Caco-2 (cell line): Measurements from ENCODE around the gene PPP2R5D. TPM values are rescaled to one million over a fixed set of nuclear protein-coding genes. Genes with fewer than 3 reads are reported as not detected.
"Not testable (repeated sequence)": the region's sequence is repeated elsewhere in the genome, so short reads cannot be mapped to it uniquely, and the experiment has no call there.

Experiments used
- BruUV-seq: library from RNA; stranded (reverse); fragments of 400-500 nt; replicated peaks from 2 replicates; lab custom pipeline; 2021; lab: Mats Ljungman, UMichigan
- CTCF ChIA-PET: fragments of 300-600 bp; sonication (Branson Sonifier 250); formaldehyde crosslinking; loops from one replicate; lab custom pipeline; 2022; ENCODE audit warnings: antibody characterized with exemption; lab: Charles Lee
- POLR2A ChIA-PET: fragments of 300-600 bp; sonication (Branson Sonifier 250); formaldehyde crosslinking; loops from one replicate; lab custom pipeline; 2022; ENCODE audit warnings: antibody characterized with exemption; lab: Charles Lee
- DNase-seq, 2 experiments: peaks; one replicate each; pipeline versions ENCODE4 v3.0.0 to v3.0.0-alpha.2; 2020 to 2022
- H3K27me3 ChIP-seq: replicated peaks from 2 replicates; pipeline ENCODE4 v1.6.0; 2011; ENCODE audit warnings: low read length; ENCODE audit not compliant: control insufficient read depth, insufficient read depth
- H3K36me3 ChIP-seq: 2 replicates; pipeline ENCODE4 v1.5.1; 2011; ENCODE audit warnings: low read length; ENCODE audit not compliant: control insufficient read depth, insufficient read depth
- H3K4me1 ChIP-seq: fragments of 250-450 bp; sonication (Bioruptor Pico); 2 replicates; pipeline ENCODE4 v1.5.1; 2020; ENCODE audit warnings: mild to moderate bottlenecking
- H3K4me3 ChIP-seq: 2 replicates; pipeline ENCODE4 v1.5.1; 2011; ENCODE audit warnings: low read depth, mild to moderate bottlenecking, control low read depth, low read length
- H3K9me3 ChIP-seq: fragments of 250-450 bp; sonication (Bioruptor Pico); 2 replicates; pipeline ENCODE4 v1.5.1; 2020; ENCODE audit warnings: mild to moderate bottlenecking, moderate library complexity
- H3K27ac Mint-ChIP-seq: one replicate; pipeline ENCODE4 v1.8.0; 2022; ENCODE audit warnings: mixed read lengths; ENCODE audit not compliant: unreplicated experiment
- H3K27me3 Mint-ChIP-seq: one replicate; pipeline ENCODE4 v1.8.0; 2022; ENCODE audit warnings: mixed read lengths; ENCODE audit not compliant: insufficient read depth, unreplicated experiment
- H3K36me3 Mint-ChIP-seq: one replicate; pipeline ENCODE4 v1.8.0; 2022; ENCODE audit warnings: mild to moderate bottlenecking, mixed read lengths; ENCODE audit not compliant: insufficient read depth, unreplicated experiment
- H3K4me1 Mint-ChIP-seq: one replicate; pipeline ENCODE4 v1.8.0; 2022; ENCODE audit warnings: low read depth, mixed read lengths; ENCODE audit not compliant: unreplicated experiment
- H3K4me3 Mint-ChIP-seq: one replicate; pipeline ENCODE4 v1.8.0; 2022; ENCODE audit warnings: mild to moderate bottlenecking, moderate library complexity, mixed read lengths; ENCODE audit not compliant: unreplicated experiment
- H3K9me3 Mint-ChIP-seq: one replicate; pipeline ENCODE4 v1.8.0; 2022; ENCODE audit warnings: mixed read lengths; ENCODE audit not compliant: unreplicated experiment
- intact Hi-C: fragments of 100-400 bp; cut with micrococcal nuclease; formaldehyde crosslinking; loops from one replicate; pipeline ENCODE4 v1.10.0; 2022; ENCODE audit not compliant: unreplicated experiment
- total RNA-seq: library from RNA; stranded (reverse); gene quantifications from 2 replicates; pipeline ENCODE4 v1.2.3, GENCODE V29; 2022
- TF ChIP-seq, protein P1 (sequence below), 2 experiments: fragments of 200-600 bp in 1 of 2; IDR thresholded peaks; 1 replicate in 1 of 2; 2 replicates in 1 of 2; pipeline versions ENCODE4 v1.5.1 to v1.8.0; 2011 to 2022; ENCODE audit warnings: antibody characterized with exemption in 1 of 2, control low read depth in 1 of 2, inconsistent platforms in 1 of 2, low read depth in 1 of 2, low read length in 1 of 2, mild to moderate bottlenecking in 1 of 2, moderate library complexity in 1 of 2; ENCODE audit not compliant: insufficient read depth in 1 of 2, severe bottlenecking in 1 of 2, unreplicated experiment in 1 of 2

Gene PPP2R5D
- total RNA-seq, 1 experiment from 2014 or later, result 45.0 TPM

DNA sequence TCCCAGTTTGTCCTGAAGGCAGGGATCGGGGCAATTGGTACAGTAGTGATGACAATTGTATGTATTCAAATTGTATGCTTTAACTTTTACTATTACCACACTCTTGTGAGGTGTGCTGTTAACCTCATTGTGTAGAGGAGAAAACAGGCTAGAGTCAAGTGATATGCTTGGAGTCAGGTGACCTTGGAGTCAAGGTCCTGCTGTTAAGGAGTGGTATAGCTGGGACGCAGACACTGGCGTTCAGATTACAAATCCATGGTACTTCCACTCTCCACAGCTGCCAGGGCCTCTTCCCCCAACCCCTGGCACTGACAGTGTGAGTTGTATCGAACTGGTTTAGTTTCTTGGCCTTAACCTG, 44.6 kb upstream of the PPP2R5D start:
- H3K4me3 Mint-ChIP-seq, result no peak overlapping the region
- DNase-seq, result no peak
- no TSS peak for BruUV-seq
- no peaks in the 10 kb centered on the region for H3K4me1 Mint-ChIP-seq
- H3K36me3 ChIP-seq, result 0 out of 2 replicates have a peak, but pooled peaks cover 2% of the 10 kb centered on the region
- H3K27me3 ChIP-seq, result no peaks in the 10 kb centered on the region
- no peaks in the 10 kb centered on the region for H3K9me3 ChIP-seq
- no peaks in the 10 kb centered on the region for H3K4me1 ChIP-seq
- intact Hi-C loops, result no loop called here
- ChIA-PET CTCF (no interaction called here), POLR2A (interaction anchor here (0.6 kb wide), 1 partner anchor 10 kb away, joined by 6 read pairs; the partner anchor contains the start of gene CNPY3)
- TF ChIP-seq, protein P1, sequence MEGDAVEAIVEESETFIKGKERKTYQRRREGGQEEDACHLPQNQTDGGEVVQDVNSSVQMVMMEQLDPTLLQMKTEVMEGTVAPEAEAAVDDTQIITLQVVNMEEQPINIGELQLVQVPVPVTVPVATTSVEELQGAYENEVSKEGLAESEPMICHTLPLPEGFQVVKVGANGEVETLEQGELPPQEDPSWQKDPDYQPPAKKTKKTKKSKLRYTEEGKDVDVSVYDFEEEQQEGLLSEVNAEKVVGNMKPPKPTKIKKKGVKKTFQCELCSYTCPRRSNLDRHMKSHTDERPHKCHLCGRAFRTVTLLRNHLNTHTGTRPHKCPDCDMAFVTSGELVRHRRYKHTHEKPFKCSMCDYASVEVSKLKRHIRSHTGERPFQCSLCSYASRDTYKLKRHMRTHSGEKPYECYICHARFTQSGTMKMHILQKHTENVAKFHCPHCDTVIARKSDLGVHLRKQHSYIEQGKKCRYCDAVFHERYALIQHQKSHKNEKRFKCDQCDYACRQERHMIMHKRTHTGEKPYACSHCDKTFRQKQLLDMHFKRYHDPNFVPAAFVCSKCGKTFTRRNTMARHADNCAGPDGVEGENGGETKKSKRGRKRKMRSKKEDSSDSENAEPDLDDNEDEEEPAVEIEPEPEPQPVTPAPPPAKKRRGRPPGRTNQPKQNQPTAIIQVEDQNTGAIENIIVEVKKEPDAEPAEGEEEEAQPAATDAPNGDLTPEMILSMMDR (IDR thresholded peaks at IDR 0.05; ENCODE audit: insufficient read depth in 1 of 2, low read depth in 1 of 2, low read length in 1 of 2, severe bottlenecking in 1 of 2, unreplicated experiment in 1 of 2), result no peak
- no peaks in the 10 kb centered on the region for H3K27me3 Mint-ChIP-seq
- H3K27ac Mint-ChIP-seq, result no peak overlapping the region
- peaks cover 18% of the 10 kb centered on the region for H3K36me3 Mint-ChIP-seq
- H3K4me3 ChIP-seq, result no peak overlapping the region
- H3K9me3 Mint-ChIP-seq, result no peaks in the 10 kb centered on the region

DNA sequence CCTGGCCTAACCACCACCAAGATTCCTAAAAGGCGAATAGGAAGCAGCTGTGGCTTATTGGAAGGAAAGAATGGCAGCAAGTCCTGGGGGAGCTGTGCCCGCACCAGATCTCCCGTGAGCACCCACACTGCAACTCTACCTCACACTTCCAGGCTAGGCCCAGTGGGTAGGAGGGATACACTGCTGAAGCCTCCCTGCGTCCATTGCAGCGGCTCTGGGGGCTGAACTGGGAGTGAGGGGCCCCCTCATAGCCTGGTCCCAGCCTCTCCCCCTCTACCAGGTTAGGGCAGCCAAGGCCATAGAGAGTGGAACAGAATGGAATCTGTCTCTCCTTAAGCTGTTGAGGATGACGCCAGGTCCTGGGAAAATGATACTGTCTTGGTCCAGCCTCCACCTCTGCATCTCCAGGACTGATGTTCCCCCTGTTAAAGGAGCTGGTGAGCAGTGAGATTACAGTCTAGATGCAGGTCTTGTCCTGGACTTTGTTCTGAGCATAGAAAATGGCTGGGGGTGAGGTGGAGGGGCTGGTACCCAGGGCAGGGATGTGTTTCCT, 43.8 kb upstream of the PPP2R5D start:
- Mint-ChIP-seq H3K27me3 (no peaks in the 10 kb centered on the region), H3K9me3 (no peaks in the 10 kb centered on the region), H3K36me3 (peaks cover 13% of the 10 kb centered on the region), H3K4me3 (no peak overlapping the region), H3K4me1 (no peaks in the 10 kb centered on the region), H3K27ac (no peak overlapping the region)
- intact Hi-C loops, result no loop called here
- ChIA-PET CTCF (no interaction called here), POLR2A (interaction anchor here (0.6 kb wide), 1 partner anchor 10 kb away, joined by 7 read pairs; no protein-coding TSS in a partner anchor)
- DNase-seq, result no peak
- Histone ChIP-seq H3K27me3 (no peaks in the 10 kb centered on the region), H3K9me3 (no peaks in the 10 kb centered on the region), H3K36me3 (0 out of 2 replicates have a peak, but pooled peaks cover 2% of the 10 kb centered on the region), H3K4me1 (no peaks in the 10 kb centered on the region), H3K4me3 (no peak overlapping the region)
- TF ChIP-seq, protein P1 (IDR thresholded peaks at IDR 0.05; ENCODE audit: insufficient read depth in 1 of 2, low read depth in 1 of 2, low read length in 1 of 2, severe bottlenecking in 1 of 2, unreplicated experiment in 1 of 2), result no peak
- BruUV-seq, result no TSS peak

GRCh38 chr6:42941356-42941755, 43.0 kb upstream of the PPP2R5D start:
- H3K36me3 Mint-ChIP-seq, CTCF ChIA-PET, H3K27me3 Mint-ChIP-seq, H3K4me3 ChIP-seq, intact Hi-C loops, H3K9me3 ChIP-seq, H3K9me3 Mint-ChIP-seq, H3K4me3 Mint-ChIP-seq, H3K4me1 ChIP-seq, H3K27ac Mint-ChIP-seq, DNase-seq, BruUV-seq, H3K27me3 ChIP-seq, H3K4me1 Mint-ChIP-seq, H3K36me3 ChIP-seq, POLR2A ChIA-PET: not testable (repeated sequence)
